ENCODE measurements around the gene HLCS.

HLCS gene

DNA sequence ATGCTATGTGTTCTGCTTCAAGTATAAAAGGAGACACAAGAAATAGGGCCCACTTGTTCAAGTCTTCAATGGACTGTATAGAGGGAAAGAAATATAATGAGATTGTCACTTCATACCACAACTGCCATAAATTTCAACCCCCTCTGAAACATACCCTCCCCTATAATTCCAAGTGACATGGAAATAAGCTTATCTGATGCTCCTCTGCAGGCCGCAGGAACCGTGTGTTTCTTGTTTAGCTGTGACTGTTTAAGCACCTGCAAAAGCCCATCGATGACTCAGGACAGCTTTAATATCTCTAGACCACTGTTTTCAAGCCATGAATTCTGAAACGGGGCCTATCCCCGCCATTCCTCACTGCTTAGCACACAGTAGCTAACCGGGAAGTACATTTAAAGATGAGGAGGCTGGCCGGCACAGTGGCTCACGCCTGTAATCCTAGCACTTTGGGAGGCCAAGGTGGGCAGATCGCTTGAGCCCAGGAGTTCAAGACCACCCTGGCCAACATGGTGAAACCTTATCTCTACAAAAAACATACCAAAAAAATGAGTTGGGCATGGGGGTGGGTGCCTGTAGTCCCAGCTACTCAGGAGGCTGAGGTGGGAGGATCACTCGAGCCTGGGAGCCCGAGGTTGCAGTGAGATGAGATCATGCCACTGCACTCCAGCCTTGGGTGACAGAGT, 4.2 kb downstream of the HLCS start:
- Histone ChIP-seq H2BK15ac (ENCODE audit: low read length) (no peak overlapping the region), H3K4me3 (ENCODE audit: low read length in 2 of 2) (no peak overlapping the region), H2AFZ (ENCODE audit: low read length) (no peak overlapping the region), H4K91ac (ENCODE audit: low read depth, low read length, poor library complexity) (no peak overlapping the region), H2AK5ac (ENCODE audit: low read depth, low read length) (no peak overlapping the region), H3K9ac (ENCODE audit: low read depth, low read length, poor library complexity) (no peak overlapping the region), H3K18ac (ENCODE audit: low read length) (no peak overlapping the region), H2BK5ac (ENCODE audit: low read length) (no peak overlapping the region), H3K4me1 (ENCODE audit: control insufficient read depth in 2 of 2, insufficient read depth in 1 of 2, low read depth in 1 of 2, low read length in 2 of 2) (peaks cover 3 to 5% of the 10 kb centered on the region in 2 donors), H3K27me3 (ENCODE audit: control insufficient read depth in 3 of 3, insufficient read depth in 3 of 3, low read depth in 1 of 3, low read length in 3 of 3) (no peaks in the 10 kb centered on the region), H2BK12ac (ENCODE audit: low read length) (no peak overlapping the region), H3K9me3 (replicated peaks in 1 of 2; ENCODE audit: control insufficient read depth in 2 of 2, insufficient read depth in 1 of 2, low read depth in 1 of 2, low read length in 2 of 2) (no peaks in the 10 kb centered on the region), H2BK120ac (ENCODE audit: low read depth, low read length) (no peak overlapping the region), H3K4ac (ENCODE audit: low read length) (no peak overlapping the region), H3K23ac (ENCODE audit: low read depth, low read length, poor library complexity) (no peak overlapping the region), H4K8ac (ENCODE audit: low read depth, low read length) (no peak overlapping the region), H3K27ac (replicated peaks; ENCODE audit: low read length) (no peak overlapping the region), H3K14ac (ENCODE audit: low read length) (no peak overlapping the region), H3K36me3 (replicated peaks in 1 of 2; ENCODE audit: control insufficient read depth in 2 of 2, insufficient read depth in 2 of 2, low read length in 2 of 2) (peaks cover 2 to 21% of the 10 kb centered on the region in 2 donors), H3K79me1 (ENCODE audit: low read depth, low read length) (peaks cover 2% of the 10 kb centered on the region), H3K4me2 (ENCODE audit: insufficient read depth, low read length, poor library complexity, severe bottlenecking) (no peak overlapping the region)
- no CpG with 5 or more reads among the region's 11 CpGs for WGBS, 2 donors (ENCODE audit: extremely low coverage in 2 of 2, insufficient read length in 2 of 2, insufficient replicate concordance in 1 of 2)
- DNase-seq (ENCODE audit: low spot score) = no peak

DNA sequence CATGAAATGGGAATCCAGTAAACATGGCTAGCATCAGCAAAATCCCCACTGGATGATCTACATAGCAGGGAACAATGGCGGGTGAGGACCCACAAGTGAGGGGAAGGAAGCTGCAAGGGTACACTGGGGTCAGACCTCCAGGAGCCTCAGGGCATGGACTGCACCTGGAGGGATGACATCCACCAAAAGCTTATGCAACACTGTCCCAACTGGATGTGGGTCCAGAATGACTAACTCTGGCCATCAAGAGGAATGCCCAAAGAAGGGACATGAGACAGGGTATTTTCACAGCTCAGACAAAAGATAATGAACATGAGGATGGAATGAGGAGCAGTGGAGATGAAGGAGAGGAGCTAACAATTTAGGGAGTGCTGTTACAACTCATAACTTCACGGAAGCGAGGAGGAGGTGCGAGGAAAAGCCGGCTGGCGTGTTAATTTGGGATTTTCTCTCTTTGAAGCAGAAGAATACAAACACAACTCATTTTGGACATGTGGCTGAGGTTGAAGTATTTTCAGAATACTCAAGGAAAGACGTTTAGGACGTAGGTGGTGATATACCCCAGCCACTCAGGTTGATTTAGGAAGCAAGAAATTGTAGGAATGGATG, 5.7 kb downstream of the HLCS start:
- Histone ChIP-seq H3K27ac (replicated peaks; ENCODE audit: low read length) (no peak overlapping the region), H2AK5ac (ENCODE audit: low read depth, low read length) (no peak overlapping the region), H3K4me2 (ENCODE audit: insufficient read depth, low read length, poor library complexity, severe bottlenecking) (no peak overlapping the region), H3K9me3 (replicated peaks in 1 of 2; ENCODE audit: control insufficient read depth in 2 of 2, insufficient read depth in 1 of 2, low read depth in 1 of 2, low read length in 2 of 2) (peaks cover 0 to 2% of the 10 kb centered on the region in 2 donors), H2BK120ac (ENCODE audit: low read depth, low read length) (no peak overlapping the region), H2BK12ac (ENCODE audit: low read length) (no peak overlapping the region), H3K4me3 (ENCODE audit: low read length in 2 of 2) (no peak overlapping the region), H4K91ac (ENCODE audit: low read depth, low read length, poor library complexity) (no peak overlapping the region), H3K36me3 (replicated peaks in 1 of 2; ENCODE audit: control insufficient read depth in 2 of 2, insufficient read depth in 2 of 2, low read length in 2 of 2) (peaks cover 4 to 30% of the 10 kb centered on the region in 2 donors), H2AFZ (ENCODE audit: low read length) (no peak overlapping the region), H3K4ac (ENCODE audit: low read length) (no peak overlapping the region), H4K8ac (ENCODE audit: low read depth, low read length) (no peak overlapping the region), H3K14ac (ENCODE audit: low read length) (no peak overlapping the region), H2BK15ac (ENCODE audit: low read length) (no peak overlapping the region), H3K79me1 (ENCODE audit: low read depth, low read length) (peaks cover 2% of the 10 kb centered on the region), H3K18ac (ENCODE audit: low read length) (peak overlapping the region; percentile 11), H3K23ac (ENCODE audit: low read depth, low read length, poor library complexity) (no peak overlapping the region), H3K27me3 (ENCODE audit: control insufficient read depth in 3 of 3, insufficient read depth in 3 of 3, low read depth in 1 of 3, low read length in 3 of 3) (no peaks in the 10 kb centered on the region), H2BK5ac (ENCODE audit: low read length) (no peak overlapping the region), H3K9ac (ENCODE audit: low read depth, low read length, poor library complexity) (peak overlapping the region; percentile 10), H3K4me1 (ENCODE audit: control insufficient read depth in 2 of 2, insufficient read depth in 1 of 2, low read depth in 1 of 2, low read length in 2 of 2) (peaks cover 2 to 3% of the 10 kb centered on the region in 2 donors)
- no CpG with 5 or more reads among the region's 8 CpGs for WGBS, 2 donors (ENCODE audit: extremely low coverage in 2 of 2, insufficient read length in 2 of 2, insufficient replicate concordance in 1 of 2)
- no peak for DNase-seq (ENCODE audit: low spot score)

DNA sequence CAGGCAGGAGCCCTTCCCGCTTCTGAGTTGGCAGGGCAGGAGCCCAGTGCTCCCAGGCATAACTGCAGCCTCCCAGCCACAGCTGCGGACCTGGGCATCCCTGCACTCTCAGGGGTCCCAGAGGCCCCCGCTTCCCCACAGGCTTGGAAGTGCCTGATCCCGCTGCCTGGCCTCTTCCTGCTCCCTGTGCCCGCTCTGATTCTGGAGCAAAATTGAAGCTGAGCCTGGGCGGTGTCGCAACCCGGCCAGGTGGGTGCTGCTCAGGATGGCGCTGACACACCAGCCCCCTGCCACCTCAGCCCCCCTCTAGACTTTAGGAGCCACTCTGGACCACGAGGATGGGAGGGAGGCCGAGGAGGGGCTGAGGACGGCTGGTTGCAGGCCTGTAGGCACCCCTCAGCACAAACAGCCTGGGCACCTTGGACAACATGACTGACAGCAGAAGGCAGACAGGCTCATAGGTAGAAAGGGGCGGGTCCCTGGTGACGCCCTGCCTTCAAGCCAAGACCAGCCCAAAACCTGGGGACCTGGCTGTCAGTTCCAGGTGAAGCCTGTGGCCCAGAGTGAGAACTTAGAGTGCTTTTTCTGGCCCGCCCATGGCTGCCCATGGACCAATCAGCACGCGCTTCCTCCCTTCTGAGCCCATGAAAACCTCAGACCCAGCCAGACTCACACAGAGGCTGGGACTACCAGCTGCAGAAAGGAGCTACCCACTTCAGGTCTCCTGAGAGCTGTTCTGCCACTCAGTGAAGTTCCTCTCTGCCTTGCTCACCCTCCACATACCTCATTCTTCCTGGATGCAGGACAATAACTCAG, 7.2 kb downstream of the HLCS start:
- no peaks in the 10 kb centered on the region for H3K4me1 ChIP-seq (ENCODE audit: control insufficient read depth in 2 of 2, insufficient read depth in 1 of 2, low read depth in 1 of 2, low read length in 2 of 2)

DNA sequence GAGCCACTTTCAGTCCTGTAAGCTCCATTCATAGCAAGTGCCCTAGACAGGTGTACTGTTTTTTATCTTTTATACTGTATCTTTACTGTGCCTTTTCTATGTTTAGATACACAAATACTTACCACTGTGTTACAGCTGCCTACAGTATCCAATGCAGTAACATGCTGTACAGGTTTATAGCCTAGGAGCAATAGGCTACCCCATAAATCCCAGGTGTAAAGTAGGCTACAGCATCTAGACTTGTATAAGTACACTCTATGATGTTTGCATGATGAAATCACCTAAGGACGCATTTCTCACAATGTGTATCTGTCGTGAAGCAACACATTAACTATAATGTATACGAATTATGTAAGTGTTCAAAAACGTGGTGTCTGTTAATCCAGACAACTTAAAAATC, 10.7 kb downstream of the HLCS start:
- no peak overlapping the region for H4K8ac ChIP-seq (ENCODE audit: low read depth, low read length)
- no peak for DNase-seq (ENCODE audit: low spot score)

More for the DNA sequence above, 7.2 kb downstream of the HLCS start:
- Histone ChIP-seq H3K27me3 (ENCODE audit: control insufficient read depth in 3 of 3, insufficient read depth in 3 of 3, low read depth in 1 of 3, low read length in 3 of 3) (no peaks in the 10 kb centered on the region), H3K9me3 (replicated peaks in 1 of 2; ENCODE audit: control insufficient read depth in 2 of 2, insufficient read depth in 1 of 2, low read depth in 1 of 2, low read length in 2 of 2) (peaks cover 0 to 2% of the 10 kb centered on the region in 2 donors), H3K23ac (ENCODE audit: low read depth, low read length, poor library complexity) (no peak overlapping the region), H2BK120ac (ENCODE audit: low read depth, low read length) (no peak overlapping the region), H2AK5ac (ENCODE audit: low read depth, low read length) (no peak overlapping the region), H2BK5ac (ENCODE audit: low read length) (no peak overlapping the region), H3K27ac (replicated peaks; ENCODE audit: low read length) (no peak overlapping the region), H3K4me3 (ENCODE audit: low read length in 2 of 2) (no peak overlapping the region), H4K91ac (ENCODE audit: low read depth, low read length, poor library complexity) (no peak overlapping the region), H3K9ac (ENCODE audit: low read depth, low read length, poor library complexity) (no peak overlapping the region), H3K36me3 (replicated peaks in 1 of 2; ENCODE audit: control insufficient read depth in 2 of 2, insufficient read depth in 2 of 2, low read length in 2 of 2) (peaks cover 6 to 36% of the 10 kb centered on the region in 2 donors), H2BK12ac (ENCODE audit: low read length) (no peak overlapping the region), H4K8ac (ENCODE audit: low read depth, low read length) (no peak overlapping the region), H3K18ac (ENCODE audit: low read length) (peak overlapping the region; percentile 64), H2AFZ (ENCODE audit: low read length) (no peak overlapping the region), H3K4me2 (ENCODE audit: insufficient read depth, low read length, poor library complexity, severe bottlenecking) (no peak overlapping the region), H3K14ac (ENCODE audit: low read length) (peak overlapping the region; percentile 82), H2BK15ac (ENCODE audit: low read length) (no peak overlapping the region), H3K4ac (ENCODE audit: low read length) (no peak overlapping the region), H3K79me1 (ENCODE audit: low read depth, low read length) (peaks cover 2% of the 10 kb centered on the region)
- no CpG with 5 or more reads among the region's 17 CpGs for WGBS, 2 donors (ENCODE audit: extremely low coverage in 2 of 2, insufficient read length in 2 of 2, insufficient replicate concordance in 1 of 2)
- no peak for DNase-seq (ENCODE audit: low spot score)

More for the DNA sequence above, 10.7 kb downstream of the HLCS start:
- H3K4me3 ChIP-seq (ENCODE audit: low read length in 2 of 2) = no peak overlapping the region
- no peak overlapping the region for H3K18ac ChIP-seq (ENCODE audit: low read length)
- H3K27ac ChIP-seq (replicated peaks; ENCODE audit: low read length) = no peak overlapping the region
- peaks cover 5 to 36% of the 10 kb centered on the region in 2 donors for H3K36me3 ChIP-seq (replicated peaks in 1 of 2; ENCODE audit: control insufficient read depth in 2 of 2, insufficient read depth in 2 of 2, low read length in 2 of 2)
- no peak overlapping the region for H3K9ac ChIP-seq (ENCODE audit: low read depth, low read length, poor library complexity)
- no peak overlapping the region for H2AFZ ChIP-seq (ENCODE audit: low read length)
- H2BK120ac ChIP-seq (ENCODE audit: low read depth, low read length) = no peak overlapping the region
- H3K14ac ChIP-seq (ENCODE audit: low read length) = no peak overlapping the region
- H2AK5ac ChIP-seq (ENCODE audit: low read depth, low read length) = no peak overlapping the region
- H4K91ac ChIP-seq (ENCODE audit: low read depth, low read length, poor library complexity) = no peak overlapping the region
- H3K9me3 ChIP-seq (replicated peaks in 1 of 2; ENCODE audit: control insufficient read depth in 2 of 2, insufficient read depth in 1 of 2, low read depth in 1 of 2, low read length in 2 of 2) = peaks cover 0 to 2% of the 10 kb centered on the region in 2 donors
- no peak overlapping the region for H3K4ac ChIP-seq (ENCODE audit: low read length)
- H3K4me1 ChIP-seq (ENCODE audit: control insufficient read depth in 2 of 2, insufficient read depth in 1 of 2, low read depth in 1 of 2, low read length in 2 of 2) = no peaks in the 10 kb centered on the region
- no peaks in the 10 kb centered on the region for H3K27me3 ChIP-seq (ENCODE audit: control insufficient read depth in 3 of 3, insufficient read depth in 3 of 3, low read depth in 1 of 3, low read length in 3 of 3)
- H2BK12ac ChIP-seq (ENCODE audit: low read length) = no peak overlapping the region
- no peak overlapping the region for H2BK15ac ChIP-seq (ENCODE audit: low read length)
- H2BK5ac ChIP-seq (ENCODE audit: low read length) = no peak overlapping the region
- H3K23ac ChIP-seq (ENCODE audit: low read depth, low read length, poor library complexity) = no peak overlapping the region
- H3K4me2 ChIP-seq (ENCODE audit: insufficient read depth, low read length, poor library complexity, severe bottlenecking) = no peak overlapping the region
- H3K79me1 ChIP-seq (ENCODE audit: low read depth, low read length) = peaks cover 2% of the 10 kb centered on the region
- no CpG with 5 or more reads among the region's 4 CpGs for WGBS, 2 donors (ENCODE audit: extremely low coverage in 2 of 2, insufficient read length in 2 of 2, insufficient replicate concordance in 1 of 2)

All from neuronal stem cell (in vitro differentiated cells).